Measurements from ENCODE around the gene ARHGAP28. TPM values are rescaled to one million over a fixed set of nuclear protein-coding genes. Genes with fewer than 3 reads are reported as not detected.
A peak's percentile ranks its signal among the peaks of the same experiment; 100 is the strongest.

ARHGAP28 gene
- total RNA-seq, 1 experiment from 2014 or later: 0.41 TPM

DNA sequence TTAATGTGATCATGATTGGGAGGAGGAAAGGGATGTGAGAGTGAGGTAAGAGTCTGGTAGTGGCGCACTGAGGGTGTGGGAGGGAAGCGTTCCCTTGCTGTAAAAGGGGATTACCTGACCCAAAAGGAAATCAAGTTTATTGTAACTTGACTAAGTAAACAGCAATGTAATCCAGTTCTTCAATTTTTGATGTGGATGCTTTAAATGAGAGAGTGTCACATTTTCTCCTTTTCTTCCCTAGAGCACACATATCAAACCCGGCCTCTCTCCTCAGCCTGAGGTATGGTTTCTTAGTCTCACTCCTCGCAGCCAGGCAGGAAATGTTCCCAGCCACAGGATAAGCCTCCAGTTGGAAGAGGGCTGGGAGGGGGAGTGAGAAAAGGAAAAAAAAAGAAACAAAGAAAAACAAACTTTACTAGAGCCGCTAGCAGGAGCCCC is 688 bp upstream of the ARHGAP28 start:
- ATAC-seq (peak; percentile 60), DNase-seq (ENCODE audit: low read depth, low spot score) (no peak)
- CTCF ChIA-PET: no interaction called here
- Histone ChIP-seq H3K27ac (ENCODE audit: low read length) (no peak overlapping the region), H3K36me3 (ENCODE audit: control insufficient read depth, insufficient read depth, low read length) (no peaks in the 10 kb centered on the region; the same call in 1 of the 2 replicates), H3K9me3 (ENCODE audit: control insufficient read depth, insufficient read depth, low read depth, low read length) (no peaks in the 10 kb centered on the region), H3K27me3 (ENCODE audit: control insufficient read depth, insufficient read depth, low read length) (peaks cover 5% of the 10 kb centered on the region; the same call in 1 of the 2 replicates), H3K4me3 (ENCODE audit: low read depth in 2 of 2, low read length in 2 of 2) (peak overlapping the region; percentile 48 to 51), H3K4me1 (ENCODE audit: control insufficient read depth, insufficient read depth, low read length) (no peaks in the 10 kb centered on the region; the same call in 1 of the 2 replicates)
- POLR2A ChIA-PET: no interaction called here
- in situ Hi-C loops (cut with HindIII; ENCODE audit: low pct_unique_long_range_greater_than_20kb, low sequenced_read_pairs) (no loop called here), intact Hi-C loops (cut with micrococcal nuclease; ENCODE audit: unreplicated experiment) (no loop called here)
- TF ChIP-seq, protein P1, sequence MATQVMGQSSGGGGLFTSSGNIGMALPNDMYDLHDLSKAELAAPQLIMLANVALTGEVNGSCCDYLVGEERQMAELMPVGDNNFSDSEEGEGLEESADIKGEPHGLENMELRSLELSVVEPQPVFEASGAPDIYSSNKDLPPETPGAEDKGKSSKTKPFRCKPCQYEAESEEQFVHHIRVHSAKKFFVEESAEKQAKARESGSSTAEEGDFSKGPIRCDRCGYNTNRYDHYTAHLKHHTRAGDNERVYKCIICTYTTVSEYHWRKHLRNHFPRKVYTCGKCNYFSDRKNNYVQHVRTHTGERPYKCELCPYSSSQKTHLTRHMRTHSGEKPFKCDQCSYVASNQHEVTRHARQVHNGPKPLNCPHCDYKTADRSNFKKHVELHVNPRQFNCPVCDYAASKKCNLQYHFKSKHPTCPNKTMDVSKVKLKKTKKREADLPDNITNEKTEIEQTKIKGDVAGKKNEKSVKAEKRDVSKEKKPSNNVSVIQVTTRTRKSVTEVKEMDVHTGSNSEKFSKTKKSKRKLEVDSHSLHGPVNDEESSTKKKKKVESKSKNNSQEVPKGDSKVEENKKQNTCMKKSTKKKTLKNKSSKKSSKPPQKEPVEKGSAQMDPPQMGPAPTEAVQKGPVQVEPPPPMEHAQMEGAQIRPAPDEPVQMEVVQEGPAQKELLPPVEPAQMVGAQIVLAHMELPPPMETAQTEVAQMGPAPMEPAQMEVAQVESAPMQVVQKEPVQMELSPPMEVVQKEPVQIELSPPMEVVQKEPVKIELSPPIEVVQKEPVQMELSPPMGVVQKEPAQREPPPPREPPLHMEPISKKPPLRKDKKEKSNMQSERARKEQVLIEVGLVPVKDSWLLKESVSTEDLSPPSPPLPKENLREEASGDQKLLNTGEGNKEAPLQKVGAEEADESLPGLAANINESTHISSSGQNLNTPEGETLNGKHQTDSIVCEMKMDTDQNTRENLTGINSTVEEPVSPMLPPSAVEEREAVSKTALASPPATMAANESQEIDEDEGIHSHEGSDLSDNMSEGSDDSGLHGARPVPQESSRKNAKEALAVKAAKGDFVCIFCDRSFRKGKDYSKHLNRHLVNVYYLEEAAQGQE (IDR thresholded peaks at IDR 0.05; ENCODE audit: insufficient read depth in 1 of 2, low read depth in 2 of 2, low read length in 1 of 2): no peak
- TF ChIP-seq, protein P2, sequence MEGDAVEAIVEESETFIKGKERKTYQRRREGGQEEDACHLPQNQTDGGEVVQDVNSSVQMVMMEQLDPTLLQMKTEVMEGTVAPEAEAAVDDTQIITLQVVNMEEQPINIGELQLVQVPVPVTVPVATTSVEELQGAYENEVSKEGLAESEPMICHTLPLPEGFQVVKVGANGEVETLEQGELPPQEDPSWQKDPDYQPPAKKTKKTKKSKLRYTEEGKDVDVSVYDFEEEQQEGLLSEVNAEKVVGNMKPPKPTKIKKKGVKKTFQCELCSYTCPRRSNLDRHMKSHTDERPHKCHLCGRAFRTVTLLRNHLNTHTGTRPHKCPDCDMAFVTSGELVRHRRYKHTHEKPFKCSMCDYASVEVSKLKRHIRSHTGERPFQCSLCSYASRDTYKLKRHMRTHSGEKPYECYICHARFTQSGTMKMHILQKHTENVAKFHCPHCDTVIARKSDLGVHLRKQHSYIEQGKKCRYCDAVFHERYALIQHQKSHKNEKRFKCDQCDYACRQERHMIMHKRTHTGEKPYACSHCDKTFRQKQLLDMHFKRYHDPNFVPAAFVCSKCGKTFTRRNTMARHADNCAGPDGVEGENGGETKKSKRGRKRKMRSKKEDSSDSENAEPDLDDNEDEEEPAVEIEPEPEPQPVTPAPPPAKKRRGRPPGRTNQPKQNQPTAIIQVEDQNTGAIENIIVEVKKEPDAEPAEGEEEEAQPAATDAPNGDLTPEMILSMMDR (IDR thresholded peaks at IDR 0.05): no peak
- TF ChIP-seq SIN3A (IDR thresholded peaks at IDR 0.05; ENCODE audit: borderline replicate concordance, insufficient read depth, low read depth, low read length): no peak
- no peak for TF ChIP-seq POLR2AphosphoS5 (IDR thresholded peaks at IDR 0.05; ENCODE audit: low read depth, low read length)
- TF ChIP-seq TCF7L2 (IDR thresholded peaks at IDR 0.05; ENCODE audit: low read depth, low read length): no peak
- BruUV-seq (replicated peaks): no TSS peak

DNA sequence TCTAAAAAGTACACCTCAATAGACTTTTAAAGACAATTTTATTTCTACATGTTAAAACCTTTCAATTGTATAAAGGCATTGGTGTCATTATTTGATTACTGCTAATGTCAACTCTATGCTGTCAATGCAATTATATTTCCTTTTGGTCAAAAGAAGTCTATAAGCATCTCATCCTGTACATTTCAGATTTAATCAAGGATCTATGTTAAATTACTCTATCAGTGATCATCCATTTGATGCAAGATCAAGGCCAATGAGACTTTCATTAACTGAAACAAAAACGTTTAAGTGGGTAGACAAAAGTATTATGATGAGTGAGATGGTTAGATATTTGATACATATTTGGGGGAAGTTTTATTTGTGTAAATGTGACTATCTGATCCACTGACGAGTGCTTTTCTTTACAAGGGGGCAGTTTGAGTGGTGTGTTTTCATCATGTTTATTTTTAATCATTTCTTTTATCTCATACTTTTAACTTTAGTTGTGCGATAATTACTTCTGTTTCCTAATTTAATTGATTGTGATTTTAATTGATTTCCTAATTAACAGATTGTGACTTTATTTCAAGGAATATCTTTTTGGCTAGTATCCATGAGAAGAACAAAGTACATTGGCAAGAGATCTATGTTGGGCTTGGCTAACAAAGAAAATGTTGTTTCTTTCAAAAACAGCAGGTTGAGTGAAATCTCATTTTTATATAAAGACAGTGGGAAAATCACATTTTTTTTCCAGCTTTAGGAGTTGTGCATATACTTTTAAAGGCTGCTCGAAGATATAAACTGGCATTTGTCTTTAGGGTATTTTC is 1.1 kb downstream of the ARHGAP28 start:
- H3K27ac ChIP-seq (ENCODE audit: low read length): no peak overlapping the region
- intact Hi-C loops (cut with micrococcal nuclease; ENCODE audit: unreplicated experiment) (no loop called here), in situ Hi-C loops (cut with HindIII; ENCODE audit: low pct_unique_long_range_greater_than_20kb, low sequenced_read_pairs) (no loop called here)
- CTCF ChIA-PET: no interaction called here
- DNase-seq (ENCODE audit: low read depth, low spot score) (no peak), ATAC-seq (no peak)
- H3K9me3 ChIP-seq (ENCODE audit: control insufficient read depth, insufficient read depth, low read depth, low read length): no peaks in the 10 kb centered on the region
- no peak overlapping the region for H3K4me3 ChIP-seq (ENCODE audit: low read depth in 2 of 2, low read length in 2 of 2)
- no peak for TF ChIP-seq TCF7L2 (IDR thresholded peaks at IDR 0.05; ENCODE audit: low read depth, low read length)
- no peak for TF ChIP-seq SIN3A (IDR thresholded peaks at IDR 0.05; ENCODE audit: borderline replicate concordance, insufficient read depth, low read depth, low read length)
- no peak for TF ChIP-seq POLR2AphosphoS5 (IDR thresholded peaks at IDR 0.05; ENCODE audit: low read depth, low read length)
- TF ChIP-seq, protein P1 (IDR thresholded peaks at IDR 0.05; ENCODE audit: insufficient read depth in 1 of 2, low read depth in 2 of 2, low read length in 1 of 2): no peak
- TF ChIP-seq, protein P2 (IDR thresholded peaks at IDR 0.05): no peak
- BruUV-seq (replicated peaks): no TSS peak
- H3K36me3 ChIP-seq (ENCODE audit: control insufficient read depth, insufficient read depth, low read length): no peaks in the 10 kb centered on the region; the same call in 1 of the 2 replicates
- POLR2A ChIA-PET: no interaction called here
- peaks cover 5% of the 10 kb centered on the region; the same call in 1 of the 2 replicates for H3K27me3 ChIP-seq (ENCODE audit: control insufficient read depth, insufficient read depth, low read length)
- H3K4me1 ChIP-seq (ENCODE audit: control insufficient read depth, insufficient read depth, low read length): no peaks in the 10 kb centered on the region; the same call in 1 of the 2 replicates
